Mucosa of rectum (tissue), 2 donors: Measurements from ENCODE around the gene OGT.

Experiments
- H3K27ac ChIP-seq, 2 donors: one replicate each; pipeline ENCODE4 v1.7.0; 2013; ENCODE audit warnings: inconsistent platforms in 2 of 2, low read depth in 2 of 2, low read length in 2 of 2
- H3K27me3 ChIP-seq, 2 donors: one replicate each; pipeline ENCODE4 v1.7.0; 2013; ENCODE audit warnings: low read length in 2 of 2; ENCODE audit not compliant: control insufficient read depth in 2 of 2, insufficient read depth in 2 of 2
- H3K36me3 ChIP-seq, 2 donors: one replicate each; pipeline ENCODE4 v1.7.0; 2013; ENCODE audit warnings: low read length in 2 of 2; ENCODE audit not compliant: control insufficient read depth in 2 of 2, insufficient read depth in 2 of 2
- H3K4me1 ChIP-seq, 2 donors: one replicate each; pipeline ENCODE4 v1.7.0; 2013; ENCODE audit warnings: low read length in 2 of 2, mild to moderate bottlenecking in 1 of 2; ENCODE audit not compliant: control insufficient read depth in 2 of 2, insufficient read depth in 2 of 2
- H3K4me3 ChIP-seq, 2 donors: one replicate each; pipeline ENCODE4 v1.7.0; 2013; ENCODE audit warnings: low read length in 2 of 2
- H3K9ac ChIP-seq, 2 donors: one replicate each; pipeline ENCODE4 v1.7.0; 2013; ENCODE audit warnings: low read length in 2 of 2, low read depth in 1 of 2, mild to moderate bottlenecking in 1 of 2
- H3K9me3 ChIP-seq, 2 donors: one replicate each; pipeline ENCODE4 v1.7.0; 2013; ENCODE audit warnings: low read length in 2 of 2; ENCODE audit not compliant: control insufficient read depth in 2 of 2
- donor health status: healthy.
- donor health status: Normal muscosa, but diverticular disease.

Gene OGT

DNA sequence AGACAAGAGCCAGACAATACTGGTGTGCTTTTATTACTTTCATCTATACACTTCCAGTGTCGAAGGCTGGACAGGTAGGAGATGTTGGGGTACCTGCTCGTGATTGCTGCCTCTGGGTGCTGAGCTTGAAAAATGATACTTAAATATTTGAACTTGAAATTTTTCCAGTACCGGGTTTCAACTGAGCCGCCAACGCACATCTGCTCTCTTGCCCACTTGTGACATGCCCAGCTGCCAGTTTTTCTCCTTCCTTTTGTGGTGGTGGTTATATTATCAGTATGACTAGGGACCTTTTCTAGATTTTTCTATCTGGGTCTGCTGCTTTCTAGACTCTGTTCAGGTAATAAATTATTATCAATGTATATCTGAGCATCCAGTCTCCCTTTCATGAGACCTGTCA lies 3.4 kb downstream of the OGT start:
- peak overlapping the region; percentile 37 to 98 for H3K4me3 ChIP-seq
- H3K27me3 ChIP-seq, result no peaks in the 10 kb centered on the region
- H3K9ac ChIP-seq, result peak overlapping the region in 1 of 2 donors; percentile 3
- H3K27ac ChIP-seq, result no peak overlapping the region
- no peaks in the 10 kb centered on the region for H3K9me3 ChIP-seq
- peaks cover 4 to 8% of the 10 kb centered on the region in 2 donors for H3K36me3 ChIP-seq
- H3K4me1 ChIP-seq, result peaks cover 0 to 3% of the 10 kb centered on the region in 2 donors

DNA sequence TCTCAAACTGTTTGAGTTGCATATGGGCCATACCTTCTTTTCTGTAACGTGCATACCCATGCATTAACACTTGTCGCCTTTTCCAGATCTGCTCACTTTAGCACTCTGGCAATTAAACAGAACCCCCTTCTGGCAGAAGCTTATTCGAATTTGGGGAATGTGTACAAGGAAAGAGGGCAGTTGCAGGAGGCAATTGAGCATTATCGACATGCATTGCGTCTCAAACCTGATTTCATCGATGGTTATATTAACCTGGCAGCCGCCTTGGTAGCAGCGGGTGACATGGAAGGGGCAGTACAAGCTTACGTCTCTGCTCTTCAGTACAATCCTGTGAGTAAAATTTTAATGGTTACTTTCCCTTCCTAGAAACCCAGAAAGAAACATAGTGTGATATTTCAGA lies 4.8 kb downstream of the OGT start:
- Histone ChIP-seq H3K36me3 (peaks cover 4 to 8% of the 10 kb centered on the region in 2 donors), H3K4me3 (peak overlapping the region in 1 of 2 donors; percentile 34), H3K27ac (no peak overlapping the region), H3K9ac (no peak overlapping the region), H3K4me1 (no peaks in the 10 kb centered on the region), H3K9me3 (no peaks in the 10 kb centered on the region), H3K27me3 (no peaks in the 10 kb centered on the region)

DNA sequence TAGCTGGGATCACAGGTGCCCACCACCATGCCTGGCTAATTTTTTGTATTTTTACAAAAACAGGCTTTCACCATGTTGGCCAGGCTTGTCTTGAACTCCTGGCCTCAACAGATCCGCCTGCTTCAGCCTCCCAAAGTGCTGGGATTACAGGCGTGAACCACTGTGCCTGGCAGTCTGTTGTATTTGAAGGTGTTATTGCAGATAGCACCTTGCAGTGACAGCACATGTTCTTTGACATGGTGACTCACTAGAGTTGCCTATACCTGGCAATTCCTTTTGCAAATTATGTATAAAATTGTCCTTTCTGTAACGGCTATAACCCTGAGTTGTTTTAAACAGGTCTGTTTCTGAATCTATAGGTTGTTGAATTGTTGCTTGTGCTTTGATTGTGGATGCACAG lies 7.9 kb downstream of the OGT start:
- no peaks in the 10 kb centered on the region for H3K27me3 ChIP-seq
- no peak overlapping the region for H3K9ac ChIP-seq
- no peaks in the 10 kb centered on the region for H3K4me1 ChIP-seq
- H3K36me3 ChIP-seq, result peaks cover 11 to 14% of the 10 kb centered on the region in 2 donors
- H3K9me3 ChIP-seq, result no peaks in the 10 kb centered on the region
- no peak overlapping the region for H3K27ac ChIP-seq
- H3K4me3 ChIP-seq, result no peak overlapping the region

DNA sequence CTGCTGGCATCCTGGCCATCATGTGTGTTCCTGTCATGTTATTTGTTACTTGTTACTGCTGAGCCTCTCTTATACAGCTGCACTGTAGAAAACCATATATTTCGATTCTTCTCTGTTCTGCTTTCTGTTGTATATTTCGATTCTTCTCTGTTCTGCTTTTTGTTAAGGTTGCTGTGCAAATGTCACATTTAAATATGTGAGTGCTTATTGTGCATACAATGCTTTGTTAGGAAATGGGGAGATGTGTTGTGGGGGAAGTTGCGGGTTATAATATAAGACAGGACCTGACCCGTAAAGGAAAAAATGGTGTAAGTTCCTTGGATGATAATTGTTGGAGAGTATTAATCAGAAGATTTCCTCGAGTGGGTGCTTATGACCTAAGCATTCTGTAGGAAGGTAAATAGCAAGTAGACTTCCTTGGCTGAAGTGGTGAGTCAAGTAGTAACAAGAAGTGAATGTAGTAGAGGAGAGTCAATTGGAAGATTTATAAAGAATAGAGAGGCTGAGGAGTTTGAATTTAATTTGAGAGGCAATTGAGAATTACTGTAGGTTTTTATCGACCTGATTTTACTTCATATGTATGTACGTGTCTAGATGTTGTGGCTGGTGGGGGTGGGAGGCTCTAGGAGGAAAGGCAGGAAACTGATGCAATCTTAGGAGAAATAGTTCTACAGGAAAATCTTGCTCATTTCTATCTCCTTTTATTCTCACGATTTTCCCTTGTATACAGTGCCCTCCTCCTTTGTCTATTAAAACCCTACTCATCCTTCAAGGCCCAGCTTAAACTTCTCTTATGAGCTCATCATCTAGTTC lies 8.5 kb downstream of the OGT start:
- no peaks in the 10 kb centered on the region for H3K4me1 ChIP-seq
- H3K36me3 ChIP-seq, result peaks cover 15 to 20% of the 10 kb centered on the region in 2 donors
- peak overlapping the region in 1 of 2 donors; percentile 2 for H3K4me3 ChIP-seq
- H3K9ac ChIP-seq, result no peak overlapping the region
- no peaks in the 10 kb centered on the region for H3K9me3 ChIP-seq
- peak overlapping the region in 1 of 2 donors; percentile 6 for H3K27ac ChIP-seq
- no peaks in the 10 kb centered on the region for H3K27me3 ChIP-seq

DNA sequence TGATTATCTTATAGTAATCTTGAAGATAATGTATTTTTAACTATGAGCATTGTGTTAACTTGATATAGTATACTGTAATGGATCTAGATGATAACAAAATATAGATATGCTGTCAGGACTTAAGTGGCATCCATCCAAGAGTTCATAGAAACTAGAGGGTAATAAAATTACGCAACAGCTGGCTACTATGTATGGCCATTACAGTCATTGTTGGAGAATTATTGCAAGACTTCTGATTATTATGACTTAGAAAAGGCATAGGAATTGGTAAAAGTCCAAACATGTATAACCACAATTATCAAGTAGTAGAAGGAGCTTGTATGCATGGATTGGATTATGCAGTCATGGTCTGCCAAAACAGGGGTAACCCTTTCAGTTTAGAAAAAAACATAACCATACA lies 9.5 kb downstream of the OGT start:
- H3K36me3 ChIP-seq, result peaks cover 22 to 28% of the 10 kb centered on the region in 2 donors
- no peaks in the 10 kb centered on the region for H3K27me3 ChIP-seq
- H3K9ac ChIP-seq, result no peak overlapping the region
- H3K9me3 ChIP-seq, result no peaks in the 10 kb centered on the region
- no peaks in the 10 kb centered on the region for H3K4me1 ChIP-seq
- no peak overlapping the region for H3K27ac ChIP-seq
- H3K4me3 ChIP-seq, result no peak overlapping the region

DNA sequence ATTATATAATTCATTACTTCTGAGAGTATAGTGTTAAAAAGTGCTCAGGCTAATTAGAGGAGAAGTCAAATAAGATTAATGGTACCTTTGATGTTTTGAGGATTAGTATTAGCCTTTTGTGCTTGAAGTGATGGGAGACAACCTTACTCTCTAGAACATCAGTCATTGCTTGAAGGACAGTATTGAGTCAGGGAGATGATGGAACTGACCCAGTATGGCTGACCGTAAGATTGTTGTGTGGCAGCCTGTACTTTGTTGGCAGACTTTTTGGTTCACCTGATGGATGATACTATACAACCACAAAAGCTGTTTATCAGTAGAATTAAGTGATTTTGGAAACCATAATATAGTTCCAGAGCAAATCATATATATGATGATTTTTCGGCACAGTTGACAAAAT lies 9.9 kb downstream of the OGT start:
- no peaks in the 10 kb centered on the region for H3K4me1 ChIP-seq
- H3K27ac ChIP-seq, result no peak overlapping the region
- no peak overlapping the region for H3K4me3 ChIP-seq
- H3K9me3 ChIP-seq, result no peaks in the 10 kb centered on the region
- no peak overlapping the region for H3K9ac ChIP-seq
- H3K36me3 ChIP-seq, result peaks cover 23 to 30% of the 10 kb centered on the region in 2 donors
- H3K27me3 ChIP-seq, result no peaks in the 10 kb centered on the region

DNA sequence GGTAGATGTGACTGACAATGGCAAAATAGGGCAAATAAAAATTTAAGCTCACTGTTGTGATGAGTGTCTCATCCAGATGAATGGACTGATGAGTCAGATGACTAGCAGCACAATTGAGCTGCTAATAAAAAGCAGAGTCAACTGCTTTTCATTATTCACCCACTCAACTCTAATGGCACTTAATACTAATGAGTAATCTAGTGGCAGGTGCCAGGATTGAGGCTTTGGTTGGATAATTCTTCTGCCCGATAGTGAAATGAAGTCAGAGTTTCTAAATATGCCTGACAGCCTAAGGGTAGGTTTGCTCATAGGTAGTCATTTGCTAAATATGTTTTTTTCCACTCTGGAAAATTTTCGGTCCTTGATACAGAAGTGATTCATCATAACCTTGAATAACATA lies 10.4 kb downstream of the OGT start:
- H3K9me3 ChIP-seq, result no peaks in the 10 kb centered on the region
- H3K36me3 ChIP-seq, result peaks cover 23 to 34% of the 10 kb centered on the region in 2 donors
- no peaks in the 10 kb centered on the region for H3K27me3 ChIP-seq
- no peak overlapping the region for H3K9ac ChIP-seq
- H3K4me1 ChIP-seq, result no peaks in the 10 kb centered on the region
- H3K27ac ChIP-seq, result no peak overlapping the region
- H3K4me3 ChIP-seq, result no peak overlapping the region

DNA sequence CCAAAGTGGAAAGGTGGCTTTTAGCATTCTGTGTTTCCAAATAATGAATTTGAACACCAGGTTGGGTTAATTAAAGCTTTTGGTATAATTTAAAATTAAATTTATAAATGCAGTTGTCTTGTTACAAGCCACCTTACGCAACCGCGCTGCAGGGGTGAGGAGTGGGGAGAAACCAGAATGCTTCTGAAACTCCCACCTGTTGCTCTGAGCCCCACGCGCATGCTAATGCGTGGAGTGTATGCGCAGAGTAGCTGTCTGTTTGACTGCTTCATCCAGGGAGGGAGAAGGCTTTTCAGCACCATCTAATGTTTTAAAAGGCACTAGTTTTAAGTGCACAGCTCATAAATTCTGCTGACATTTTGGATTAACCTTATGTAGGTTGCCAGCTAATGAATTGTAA lies 12.5 kb downstream of the OGT start:
- H3K27ac ChIP-seq, result no peak overlapping the region
- no peak overlapping the region for H3K4me3 ChIP-seq
- H3K9ac ChIP-seq, result no peak overlapping the region
- peaks cover 24 to 41% of the 10 kb centered on the region in 2 donors for H3K36me3 ChIP-seq
- no peaks in the 10 kb centered on the region for H3K9me3 ChIP-seq
- no peaks in the 10 kb centered on the region for H3K4me1 ChIP-seq
- H3K27me3 ChIP-seq, result no peaks in the 10 kb centered on the region

DNA sequence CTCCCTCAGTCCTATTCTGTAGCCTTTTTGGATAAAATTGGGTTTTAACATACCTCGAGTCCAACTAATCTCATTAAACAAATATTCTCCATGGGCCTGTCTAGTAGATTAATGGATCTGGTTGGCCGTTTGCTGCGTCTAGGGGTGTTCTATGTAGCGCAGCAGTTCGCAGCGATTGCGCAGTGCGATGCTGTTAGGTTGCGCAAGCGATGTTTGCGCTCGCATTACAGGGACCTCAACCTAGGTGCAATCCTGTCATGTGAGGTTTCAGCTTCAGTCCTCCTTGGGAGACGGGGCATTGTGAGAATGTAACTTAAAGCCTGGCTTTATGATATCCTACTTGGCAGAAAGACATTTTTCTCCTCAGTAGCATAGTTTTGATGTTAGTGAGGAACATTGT lies 14.0 kb downstream of the OGT start:
- no peak overlapping the region for H3K4me3 ChIP-seq
- no peaks in the 10 kb centered on the region for H3K9me3 ChIP-seq
- peaks cover 24 to 41% of the 10 kb centered on the region in 2 donors for H3K36me3 ChIP-seq
- H3K27me3 ChIP-seq, result no peaks in the 10 kb centered on the region
- no peaks in the 10 kb centered on the region for H3K4me1 ChIP-seq
- no peak overlapping the region for H3K27ac ChIP-seq
- no peak overlapping the region for H3K9ac ChIP-seq

DNA sequence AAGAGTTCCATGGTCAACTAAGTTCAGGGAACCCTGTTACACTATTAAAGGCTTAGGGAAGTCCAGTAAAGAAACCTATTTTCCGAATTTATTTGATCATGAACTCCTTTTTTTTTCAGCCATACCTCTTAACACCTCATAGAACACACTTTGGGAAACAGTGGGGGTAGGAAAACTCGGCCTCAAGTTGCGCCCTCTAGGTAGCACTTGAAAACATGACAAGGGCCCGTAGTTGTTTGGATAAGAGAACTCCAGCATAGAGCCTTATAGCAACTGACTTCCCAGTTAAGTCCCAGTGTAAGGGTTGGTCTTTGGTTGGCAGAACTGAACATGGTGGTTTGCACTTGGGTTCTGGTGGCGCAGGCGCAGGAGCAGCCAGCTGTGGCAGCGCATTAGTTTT lies 14.4 kb downstream of the OGT start:
- H3K9ac ChIP-seq, result no peak overlapping the region
- H3K4me3 ChIP-seq, result no peak overlapping the region
- no peaks in the 10 kb centered on the region for H3K27me3 ChIP-seq
- no peaks in the 10 kb centered on the region for H3K9me3 ChIP-seq
- peaks cover 24 to 42% of the 10 kb centered on the region in 2 donors for H3K36me3 ChIP-seq
- H3K4me1 ChIP-seq, result no peaks in the 10 kb centered on the region
- no peak overlapping the region for H3K27ac ChIP-seq
